K562 (cell line): ENCODE results near the gene NENF. TPM values are rescaled to one million over a fixed set of nuclear protein-coding genes. Genes with fewer than 3 reads are reported as not detected.

Experiments used
- BHLHE40 ChIP-seq: IDR thresholded peaks from 2 replicates; pipeline ENCODE4 v1.6.1; 2011; ENCODE audit warnings: low read length, improper control_type of control experiment
- DDX20 ChIP-seq: fragments of 450-650 bp; IDR thresholded peaks from 2 replicates; pipeline ENCODE4 v1.6.1; 2016; ENCODE audit warnings: missing genetic modification characterization, low read depth, mild to moderate bottlenecking, missing compliant biosample characterization, moderate library complexity
- E2F4 ChIP-seq: sonication (generic); formaldehyde crosslinking; IDR thresholded peaks from 2 replicates; pipeline ENCODE4 v1.8.0; 2022; ENCODE audit warnings: mild to moderate bottlenecking, low read depth, missing genetic modification reagents
- ETV6 ChIP-seq, 3 experiments: fragments of 150-350 bp in 1 of 3; sonication (generic) in 1 of 3; formaldehyde crosslinking in 1 of 3; IDR thresholded peaks; 2 replicates each; pipeline versions ENCODE4 v1.6.1 to v1.8.0; 2014 to 2022; ENCODE audit warnings: borderline replicate concordance in 2 of 3, low read depth in 2 of 3, antibody characterized with exemption in 1 of 3, low read length in 1 of 3, mild to moderate bottlenecking in 1 of 3, missing genetic modification reagents in 1 of 3
- FOXK1 ChIP-seq: sonication (generic); formaldehyde crosslinking; IDR thresholded peaks from 2 replicates; pipeline ENCODE4 v1.8.0; 2022; ENCODE audit warnings: missing genetic modification reagents, mild to moderate bottlenecking, borderline replicate concordance
- HOXB6 ChIP-seq: fragments of 250-450 bp; sonication (Bioruptor Pico); IDR thresholded peaks from 2 replicates; pipeline ENCODE4 v1.5.1; 2022; ENCODE audit warnings: mild to moderate bottlenecking, borderline replicate concordance
- L3MBTL2 ChIP-seq: fragments of 450-650 bp; IDR thresholded peaks from 2 replicates; pipeline ENCODE4 v1.6.1; 2016; ENCODE audit warnings: mild to moderate bottlenecking, moderate library complexity
- MED1 ChIP-seq: sonication (generic); formaldehyde crosslinking; IDR thresholded peaks from 2 replicates; pipeline ENCODE4 v1.8.1; 2023; ENCODE audit warnings: missing genetic modification reagents, borderline replicate concordance
- PRMT5 ChIP-seq: sonication (generic); formaldehyde crosslinking; IDR thresholded peaks from 2 replicates; pipeline ENCODE4 v1.5.0; 2020; ENCODE audit warnings: missing genetic modification reagents
- PYGO2 ChIP-seq: fragments of 450-650 bp; IDR thresholded peaks from 2 replicates; pipeline ENCODE4 v1.6.1; 2016; ENCODE audit warnings: mild to moderate bottlenecking, missing genetic modification characterization, moderate library complexity, missing compliant biosample characterization
- SIN3B ChIP-seq: fragments of 450-650 bp; IDR thresholded peaks from 2 replicates; pipeline ENCODE4 v1.6.1; 2017; ENCODE audit warnings: low read depth, mild to moderate bottlenecking, moderate library complexity
- SMAD4 ChIP-seq: fragments of 250-450 bp; sonication (Bioruptor Pico); conservative IDR thresholded peaks from 2 replicates; pipeline ENCODE4 v1.8.0; 2021; ENCODE audit warnings: inconsistent platforms, mild to moderate bottlenecking, moderate library complexity
- SMC3 ChIP-seq: conservative IDR thresholded peaks from 2 replicates; pipeline ENCODE4 v1.6.1; 2011; ENCODE audit warnings: low read depth, low read length, improper control_type of control experiment; ENCODE audit not compliant: insufficient read depth
- TAL1 ChIP-seq: fragments of 450-650 bp; IDR thresholded peaks from 2 replicates; pipeline ENCODE4 v1.6.1; 2016; ENCODE audit warnings: mild to moderate bottlenecking
- TGIF2 ChIP-seq: sonication (generic); formaldehyde crosslinking; IDR thresholded peaks from 2 replicates; pipeline ENCODE4 v1.8.1; 2022; ENCODE audit warnings: mild to moderate bottlenecking, missing genetic modification reagents, moderate library complexity
- TRIM28 ChIP-seq: fragments of 450-650 bp; IDR thresholded peaks from 2 replicates; pipeline ENCODE4 v1.6.1; 2017
- ZC3H8 ChIP-seq: fragments of 450-650 bp; IDR thresholded peaks from 2 replicates; pipeline ENCODE4 v1.6.1; 2017
- ZFPM2 ChIP-seq: fragments of 250-450 bp; sonication (Bioruptor Pico); IDR thresholded peaks from 2 replicates; pipeline ENCODE4 v1.5.1; 2022; ENCODE audit warnings: mild to moderate bottlenecking
- ZNF133 ChIP-seq: fragments of 250-450 bp; sonication (Bioruptor Pico); IDR thresholded peaks from 2 replicates; pipeline ENCODE4 v1.4.0; 2020; ENCODE audit warnings: mild to moderate bottlenecking
- polyA plus RNA-seq, 8 experiments: library from polyadenylated mRNA; depleted of rRNA in 4 of 8; stranded (reverse) in 5 of 8; unstranded in 3 of 8; fragments of >200 nt; fragmentation: Nextera tagmentation in 2 of 8; fragmentation: Illumina TruSeq in 1 of 8; extraction: Ambion mirVana in 2 of 8; extraction: Trizol in 1 of 8; gene quantifications; 2 replicates each; pipeline versions ENCODE4 v1.2.1 to v1.2.3, GENCODE V29; 2011 to 2014; ENCODE audit warnings: inconsistent platforms in 1 of 8, missing spikeins in 1 of 8
- total RNA-seq, 7 experiments: library from RNA; depleted of rRNA in 6 of 7; stranded (reverse); fragments of >200 nt in 6 of 7; fragmentation: Illumina TruSeq in 2 of 7; extraction: Trizol in 2 of 7; gene quantifications; 2 replicates each; pipeline versions ENCODE4 v1.2.1 to v1.2.3, GENCODE V29; 2011 to 2021; ENCODE audit warnings: low replicate concordance in 1 of 7
- TF ChIP-seq, protein P1 (sequence below): fragments of 450-650 bp; IDR thresholded peaks from one replicate; pipeline ENCODE4 v1.6.1; 2018; ENCODE audit warnings: mild to moderate bottlenecking, moderate library complexity; ENCODE audit not compliant: partially characterized antibody
- TF ChIP-seq, protein P2 (sequence below): fragments of 450-650 bp; conservative IDR thresholded peaks from 2 replicates; pipeline ENCODE4 v1.6.1; 2016; ENCODE audit warnings: missing genetic modification characterization, low read depth, mild to moderate bottlenecking, control low read depth, missing compliant biosample characterization
- TF ChIP-seq, protein P3 (sequence below): IDR thresholded peaks from 3 replicates; pipeline ENCODE4 v1.6.1; 2011; ENCODE audit warnings: borderline replicate concordance, mild to moderate bottlenecking; ENCODE audit not compliant: insufficient read length, insufficient read depth

NENF gene
- total and polyA plus RNA-seq, 9 of the 15 experiments (the other 6 are each of a cell fraction or from before 2014, with no cell fraction given) = 6.1 to 100 (median 72.8) TPM

GRCh38 chr1:212414328-212415106 is 18.2 kb upstream of the NENF start, which contains the start of gene PACC1 (continued):
- TF ChIP-seq HOXB6 (no peak), ETV6 (IDR thresholded peaks at IDR 0.05; ENCODE audit: borderline replicate concordance in 1 of 2, low read depth in 2 of 2, low read length in 1 of 2) (peak in 1 of 2 experiments; percentile 31; a peak in 1 of 4 replicates), ETV6 (CRISPR knock-in tag; IDR thresholded peaks at IDR 0.05; ENCODE audit: borderline replicate concordance) (no peak), ZFPM2 (no peak), E2F4 (no peak; the same call in 1 of the 2 replicates), ZNF133 (no peak), SMAD4 (CRISPR knock-in tag) (no peak; the same call in 1 of the 2 replicates), FOXK1 (CRISPR knock-in tag) (no peak), MED1 (CRISPR knock-in tag) (no peak), TAL1 (no peak), TRIM28 (no peak), BHLHE40 (peak; percentile 98), PRMT5 (CRISPR knock-in tag) (no peak), ZC3H8 (no peak), L3MBTL2 (peak; percentile 94), SIN3B (no peak), SMC3 (no peak), PYGO2 (no peak), TGIF2 (no peak), DDX20 (tag) (no peak)
- TF ChIP-seq, protein P1, sequence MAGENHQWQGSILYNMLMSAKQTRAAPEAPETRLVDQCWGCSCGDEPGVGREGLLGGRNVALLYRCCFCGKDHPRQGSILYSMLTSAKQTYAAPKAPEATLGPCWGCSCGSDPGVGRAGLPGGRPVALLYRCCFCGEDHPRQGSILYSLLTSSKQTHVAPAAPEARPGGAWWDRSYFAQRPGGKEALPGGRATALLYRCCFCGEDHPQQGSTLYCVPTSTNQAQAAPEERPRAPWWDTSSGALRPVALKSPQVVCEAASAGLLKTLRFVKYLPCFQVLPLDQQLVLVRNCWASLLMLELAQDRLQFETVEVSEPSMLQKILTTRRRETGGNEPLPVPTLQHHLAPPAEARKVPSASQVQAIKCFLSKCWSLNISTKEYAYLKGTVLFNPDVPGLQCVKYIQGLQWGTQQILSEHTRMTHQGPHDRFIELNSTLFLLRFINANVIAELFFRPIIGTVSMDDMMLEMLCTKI = no peak
- TF ChIP-seq, protein P2, sequence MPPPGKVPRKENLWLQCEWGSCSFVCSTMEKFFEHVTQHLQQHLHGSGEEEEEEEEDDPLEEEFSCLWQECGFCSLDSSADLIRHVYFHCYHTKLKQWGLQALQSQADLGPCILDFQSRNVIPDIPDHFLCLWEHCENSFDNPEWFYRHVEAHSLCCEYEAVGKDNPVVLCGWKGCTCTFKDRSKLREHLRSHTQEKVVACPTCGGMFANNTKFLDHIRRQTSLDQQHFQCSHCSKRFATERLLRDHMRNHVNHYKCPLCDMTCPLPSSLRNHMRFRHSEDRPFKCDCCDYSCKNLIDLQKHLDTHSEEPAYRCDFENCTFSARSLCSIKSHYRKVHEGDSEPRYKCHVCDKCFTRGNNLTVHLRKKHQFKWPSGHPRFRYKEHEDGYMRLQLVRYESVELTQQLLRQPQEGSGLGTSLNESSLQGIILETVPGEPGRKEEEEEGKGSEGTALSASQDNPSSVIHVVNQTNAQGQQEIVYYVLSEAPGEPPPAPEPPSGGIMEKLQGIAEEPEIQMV (tag) = no peak
- TF ChIP-seq, protein P3, sequence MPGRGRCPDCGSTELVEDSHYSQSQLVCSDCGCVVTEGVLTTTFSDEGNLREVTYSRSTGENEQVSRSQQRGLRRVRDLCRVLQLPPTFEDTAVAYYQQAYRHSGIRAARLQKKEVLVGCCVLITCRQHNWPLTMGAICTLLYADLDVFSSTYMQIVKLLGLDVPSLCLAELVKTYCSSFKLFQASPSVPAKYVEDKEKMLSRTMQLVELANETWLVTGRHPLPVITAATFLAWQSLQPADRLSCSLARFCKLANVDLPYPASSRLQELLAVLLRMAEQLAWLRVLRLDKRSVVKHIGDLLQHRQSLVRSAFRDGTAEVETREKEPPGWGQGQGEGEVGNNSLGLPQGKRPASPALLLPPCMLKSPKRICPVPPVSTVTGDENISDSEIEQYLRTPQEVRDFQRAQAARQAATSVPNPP = no peak
